HG02798 (cell line): ENCODE results near the gene WNT3A.

Experiments used
- ATAC-seq: cut with Tn5 transposase; IDR thresholded peaks from one replicate; pipeline ENCODE4 v1.9.1; 2021; ENCODE audit warnings: mild to moderate bottlenecking; ENCODE audit not compliant: unreplicated experiment, poor library complexity

Gene WNT3A

GRCh38 chr1:228044961-228045360 is 38.2 kb downstream of the WNT3A start:
- no peak for ATAC-seq

DNA sequence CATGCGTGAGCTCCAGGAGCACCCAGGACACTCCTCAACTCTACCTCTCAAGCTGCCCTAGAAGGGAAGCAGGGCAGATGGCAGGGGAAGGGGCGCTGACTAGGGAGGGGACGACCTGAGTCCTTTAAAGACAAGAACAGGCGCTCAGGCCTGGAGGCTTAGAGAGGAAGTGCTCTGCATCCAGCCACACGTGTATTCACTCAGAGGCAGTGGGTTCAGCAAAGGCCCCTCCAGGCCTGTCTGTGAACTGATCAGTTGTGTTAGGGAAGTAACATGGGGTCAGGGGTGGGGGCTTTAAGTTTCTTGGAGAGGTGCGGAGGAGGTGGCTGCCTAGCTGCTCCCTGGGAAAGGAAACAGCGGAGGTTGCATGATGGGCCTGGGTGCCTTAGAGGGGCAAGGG is 38.6 kb downstream of the WNT3A start:
- no peak for ATAC-seq

DNA sequence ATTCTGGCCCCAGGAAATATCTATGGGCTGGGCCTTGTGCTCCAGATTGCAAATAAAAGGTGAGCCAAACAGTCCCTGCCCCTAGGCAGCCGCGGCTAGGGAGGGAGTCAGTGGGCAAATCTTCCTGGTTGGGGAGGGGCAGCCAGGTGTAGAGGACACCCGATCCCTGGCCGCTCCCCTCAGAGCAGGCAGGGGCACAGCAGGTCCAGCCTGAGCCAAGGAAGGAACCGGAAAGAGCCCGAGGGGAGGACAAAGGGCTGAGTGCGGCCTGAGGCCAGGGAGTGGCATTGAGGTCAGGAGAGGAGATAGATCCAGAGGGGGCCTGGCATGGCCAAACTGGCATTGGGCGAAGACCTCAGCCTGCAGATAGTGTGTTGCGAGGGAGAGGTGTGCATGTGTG is 39.1 kb downstream of the WNT3A start:
- no peak for ATAC-seq

DNA sequence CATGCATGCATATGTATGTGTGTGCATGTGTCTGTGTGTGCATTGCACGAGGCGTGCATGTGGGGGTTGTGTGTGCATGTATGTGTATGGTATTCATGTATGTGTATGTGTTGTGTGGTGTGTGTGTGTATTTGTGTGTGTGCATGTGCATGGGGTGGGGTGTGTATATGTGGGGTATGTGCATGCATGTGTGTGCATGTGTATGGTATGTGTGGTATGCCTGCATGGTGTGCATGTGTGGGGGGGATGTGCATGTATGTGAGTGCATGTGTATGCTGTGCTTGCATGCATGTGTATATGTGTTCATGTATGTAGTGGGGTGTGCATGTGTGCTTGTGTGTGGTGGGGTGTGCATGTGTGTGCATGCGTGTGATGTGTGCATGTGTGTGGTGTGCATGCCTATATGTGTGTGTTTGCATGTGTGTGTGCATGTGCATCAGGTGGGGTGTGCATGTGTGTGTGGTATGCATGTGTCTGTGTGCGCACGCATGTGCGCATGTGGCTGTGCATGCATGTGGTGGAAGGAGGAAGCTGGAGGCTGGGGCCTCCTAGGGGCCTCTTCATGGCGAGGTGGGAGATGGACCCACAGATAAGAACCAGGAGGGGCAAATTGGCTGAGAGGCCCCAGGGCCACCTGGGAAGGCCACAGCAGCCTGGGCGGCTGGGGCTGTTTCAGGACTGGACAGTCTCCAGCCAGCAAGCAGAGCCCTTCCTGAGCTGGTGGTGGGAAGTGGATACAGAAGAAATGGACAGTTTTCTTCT is 39.8 kb downstream of the WNT3A start:
- ATAC-seq = no peak

- no peak for ATAC-seq
Observed at GRCh38 chr1:228047183-228047466, 40.3 kb downstream of the WNT3A start.

DNA sequence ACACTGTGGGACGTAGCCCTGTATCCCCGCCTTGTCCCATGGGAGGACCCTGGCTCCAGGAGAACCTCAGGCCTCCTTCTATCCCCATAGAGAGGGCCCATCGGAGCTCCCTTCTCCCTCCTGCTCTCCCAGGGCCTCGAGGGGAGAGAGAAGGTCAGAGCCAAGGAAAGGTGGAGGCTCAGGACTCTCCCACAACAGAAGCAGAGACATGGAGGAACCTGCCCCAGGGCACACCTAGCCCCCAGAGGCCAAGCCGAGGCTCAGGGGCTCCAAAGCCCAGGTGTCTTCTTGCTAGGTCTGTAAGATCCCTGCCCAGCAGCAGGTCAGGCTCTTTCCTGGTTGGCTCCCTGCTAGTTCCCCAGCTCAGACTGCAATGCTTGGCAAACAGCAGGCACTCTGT is 41.3 kb downstream of the WNT3A start:
- ATAC-seq = no peak

DNA sequence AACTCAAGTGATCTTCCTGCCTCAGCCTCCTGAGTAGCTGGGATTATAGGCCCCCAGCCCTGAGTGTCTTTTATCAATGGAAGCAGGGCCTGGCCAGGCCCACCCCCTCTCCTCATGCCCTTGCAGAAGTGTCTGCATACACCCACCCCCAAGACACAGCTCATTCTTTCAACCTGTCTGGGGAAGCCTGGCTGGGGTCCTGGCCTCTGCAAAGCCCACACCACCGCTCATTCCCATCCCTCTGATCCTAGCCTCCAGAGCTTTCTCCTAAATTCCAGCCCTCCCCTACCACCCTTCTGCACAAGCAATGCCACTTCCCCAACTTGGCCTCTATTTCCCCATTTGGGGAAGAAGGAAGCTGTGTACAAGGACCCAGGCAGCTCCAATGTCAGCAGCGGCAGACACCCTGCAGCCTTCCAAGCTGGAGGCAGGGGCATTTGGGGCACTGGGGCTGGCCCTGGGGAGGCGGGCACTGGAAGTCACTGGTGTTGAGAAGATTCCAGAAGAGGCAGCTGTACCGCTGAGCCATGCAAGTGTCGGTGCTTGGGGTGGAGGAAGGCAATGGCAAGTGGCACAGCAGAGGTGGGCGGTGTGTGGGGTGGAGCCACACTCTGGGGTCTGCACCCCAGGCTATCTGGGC is 42.0 kb downstream of the WNT3A start:
- ATAC-seq = no peak

- ATAC-seq = no peak
Observed at GRCh38 chr1:228050571-228051231, 43.9 kb downstream of the WNT3A start.

DNA sequence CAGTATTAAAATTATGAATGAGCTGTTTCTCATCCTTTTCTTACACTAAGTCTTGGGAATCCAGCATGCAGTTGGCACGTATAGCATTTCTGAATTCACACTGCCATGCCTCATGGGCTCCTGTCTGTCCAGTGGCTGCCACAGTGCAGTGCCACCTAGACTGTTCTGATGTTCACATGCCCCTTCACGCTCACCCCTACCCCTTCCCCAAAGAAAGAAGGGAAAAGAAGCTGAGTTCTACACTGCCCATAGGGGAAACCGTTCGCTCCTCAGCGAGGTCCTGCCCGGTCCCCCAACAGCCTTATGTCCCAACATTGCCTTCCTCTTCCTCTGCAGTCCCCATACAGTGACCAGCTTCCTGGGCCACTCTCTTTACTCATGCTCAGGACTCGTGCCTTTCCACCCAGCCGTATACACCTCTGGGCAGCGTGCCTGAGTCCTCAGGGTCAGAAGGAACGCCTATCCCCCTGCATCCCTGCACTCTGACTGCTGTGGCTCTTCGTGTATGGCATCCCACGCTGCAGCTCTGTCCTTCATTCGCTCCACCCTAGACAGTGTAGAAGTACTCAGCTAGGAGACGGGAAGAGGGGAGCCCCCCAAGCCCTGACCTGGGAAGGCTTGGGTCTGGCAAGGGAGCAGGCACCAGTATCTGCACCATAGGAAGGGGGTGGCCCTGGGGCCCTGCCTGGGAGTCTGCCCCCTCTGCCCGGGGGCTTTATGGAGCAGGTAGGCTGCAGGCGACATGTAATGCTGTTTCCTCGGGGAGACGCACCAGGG is 51.6 kb downstream of the WNT3A start:
- no peak for ATAC-seq

DNA sequence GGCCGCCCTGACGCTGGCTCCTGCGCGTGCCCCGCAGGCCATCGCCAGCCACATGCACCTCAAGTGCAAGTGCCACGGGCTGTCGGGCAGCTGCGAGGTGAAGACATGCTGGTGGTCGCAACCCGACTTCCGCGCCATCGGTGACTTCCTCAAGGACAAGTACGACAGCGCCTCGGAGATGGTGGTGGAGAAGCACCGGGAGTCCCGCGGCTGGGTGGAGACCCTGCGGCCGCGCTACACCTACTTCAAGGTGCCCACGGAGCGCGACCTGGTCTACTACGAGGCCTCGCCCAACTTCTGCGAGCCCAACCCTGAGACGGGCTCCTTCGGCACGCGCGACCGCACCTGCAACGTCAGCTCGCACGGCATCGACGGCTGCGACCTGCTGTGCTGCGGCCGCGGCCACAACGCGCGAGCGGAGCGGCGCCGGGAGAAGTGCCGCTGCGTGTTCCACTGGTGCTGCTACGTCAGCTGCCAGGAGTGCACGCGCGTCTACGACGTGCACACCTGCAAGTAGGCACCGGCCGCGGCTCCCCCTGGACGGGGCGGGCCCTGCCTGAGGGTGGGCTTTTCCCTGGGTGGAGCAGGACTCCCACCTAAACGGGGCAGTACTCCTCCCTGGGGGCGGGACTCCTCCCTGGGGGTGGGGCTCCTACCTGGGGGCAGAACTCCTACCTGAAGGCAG is 52.3 kb downstream of the WNT3A start:
- no peak for ATAC-seq

GRCh38 chr1:228059634-228060457 is 53.0 kb downstream of the WNT3A start:
- no peak for ATAC-seq

GRCh38 chr1:228060458-228061190 is 53.8 kb downstream of the WNT3A start:
- ATAC-seq = no peak

DNA sequence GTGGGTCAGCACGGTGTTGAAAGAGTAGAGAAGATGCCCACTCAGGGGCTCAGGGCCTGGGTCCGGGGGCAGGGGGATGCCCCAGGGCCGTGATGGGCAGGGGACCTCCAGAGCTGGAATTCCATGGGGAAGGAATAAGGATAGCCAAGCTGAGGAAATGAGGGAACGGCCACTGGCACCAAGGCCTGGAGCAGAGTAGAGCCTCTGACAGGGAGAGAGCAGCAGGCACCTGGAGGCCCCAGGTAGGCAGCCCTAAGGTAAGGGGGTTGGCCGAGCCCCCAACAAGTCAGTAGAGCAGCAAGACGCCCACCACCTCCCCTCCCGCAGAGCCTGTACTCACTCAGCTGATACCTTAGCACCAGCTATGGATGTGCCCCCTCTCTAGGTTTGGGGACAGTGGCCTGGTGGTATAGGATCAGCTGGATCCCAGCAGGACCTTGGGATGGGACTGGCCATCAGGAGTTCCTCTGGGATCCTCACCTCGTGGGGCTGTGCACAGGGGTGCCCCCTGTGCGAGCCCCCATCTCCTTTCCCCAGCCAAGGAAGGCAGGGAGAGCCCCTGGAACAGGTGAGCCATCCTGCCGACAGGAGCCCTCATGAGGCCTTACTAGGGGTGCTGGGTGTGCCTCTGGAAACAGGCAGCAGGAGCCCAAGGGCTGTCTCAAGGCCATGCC is 54.8 kb downstream of the WNT3A start:
- no peak for ATAC-seq

DNA sequence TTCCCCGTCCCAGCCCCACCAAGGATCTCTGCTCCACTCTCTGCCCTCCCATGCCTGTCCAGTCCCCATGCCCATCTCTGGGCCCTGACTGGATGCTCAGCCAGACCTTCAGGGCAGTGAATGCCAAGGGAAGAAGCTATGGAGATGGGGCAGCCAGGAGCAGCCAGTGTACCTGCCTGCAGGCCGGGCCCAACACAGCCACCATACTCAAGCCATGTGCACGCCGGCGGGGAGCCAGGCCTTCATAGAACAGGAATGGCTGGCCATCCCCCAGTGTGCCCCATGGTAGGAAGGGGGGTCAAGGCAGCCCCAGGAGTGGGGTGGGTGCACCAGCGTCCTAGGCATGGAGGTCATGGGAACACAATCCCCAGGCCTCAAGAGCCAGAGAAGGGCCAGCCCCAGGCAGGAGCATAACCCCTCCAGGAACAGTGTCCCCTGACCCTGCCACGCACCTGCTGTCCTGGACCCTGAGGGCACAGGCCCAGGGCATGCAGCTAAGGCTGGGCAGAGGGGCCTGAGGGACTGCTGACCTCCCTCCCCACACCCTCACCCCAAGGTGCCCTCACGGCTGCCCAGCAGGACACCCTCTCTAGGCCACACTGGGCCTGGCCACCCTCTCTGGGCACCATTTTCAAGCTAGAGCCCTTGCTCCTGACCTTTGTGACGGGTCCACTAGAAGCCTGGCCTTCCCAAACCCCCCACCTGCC is 55.4 kb downstream of the WNT3A start:
- ATAC-seq = no peak

- ATAC-seq = no peak
Observed at GRCh38 chr1:228062812-228063211, 56.0 kb downstream of the WNT3A start.

- ATAC-seq = no peak
Observed at GRCh38 chr1:228063251-228064191, 56.7 kb downstream of the WNT3A start.

- ATAC-seq = no peak
Observed at GRCh38 chr1:228064296-228064695, 57.5 kb downstream of the WNT3A start.
